Measurements from ENCODE around the gene CPN2. TPM values are rescaled to one million over a fixed set of nuclear protein-coding genes. Genes with fewer than 3 reads are reported as not detected.
A peak's percentile ranks its signal among the peaks of the same experiment; 100 is the strongest.

CPN2 gene
- total and polyA plus RNA-seq, 4 donors: 20.4 to 196 (median 128) TPM

DNA sequence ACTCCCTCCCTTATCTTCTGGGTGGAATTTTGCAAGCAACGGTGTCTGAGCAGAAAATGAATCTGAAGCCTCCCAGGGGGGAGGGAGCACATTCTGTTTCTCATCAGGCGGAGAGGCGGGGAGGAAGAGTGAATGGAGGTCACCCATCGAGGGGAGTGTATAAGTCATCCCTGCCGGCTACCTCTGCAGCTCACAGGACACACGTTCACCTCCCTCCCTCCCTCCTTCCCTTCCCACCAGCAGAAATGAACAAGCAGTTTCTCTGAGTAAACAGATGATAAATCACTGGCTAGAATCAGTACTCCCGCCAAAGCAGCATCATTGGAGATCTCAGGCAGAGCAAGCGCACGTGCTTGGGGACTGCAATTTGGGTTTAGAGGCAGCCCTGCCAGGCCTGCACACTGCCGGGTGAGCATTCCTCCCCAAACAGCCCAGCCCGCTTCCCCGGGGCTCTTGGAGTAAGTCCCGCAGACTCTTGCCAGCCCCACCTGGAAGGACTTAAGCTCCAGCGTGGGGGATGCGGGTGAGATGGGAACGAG, 38.3 kb downstream of the CPN2 start:
- no peaks in the 10 kb centered on the region for H3K9me3 ChIP-seq (ENCODE audit: control insufficient read depth in 4 of 4, low read length in 3 of 4)
- H3K9ac ChIP-seq (ENCODE audit: low read depth in 1 of 2, low read length in 2 of 2): no peak overlapping the region
- H3K27me3 ChIP-seq (ENCODE audit: control insufficient read depth in 4 of 4, insufficient read depth in 4 of 4, low read length in 3 of 4): no peaks in the 10 kb centered on the region
- H3K4me1 ChIP-seq (ENCODE audit: control insufficient read depth in 4 of 4, insufficient read depth in 4 of 4, low read length in 3 of 4): peaks cover 0 to 16% (median 7%) of the 10 kb centered on the region in 4 donors
- H3K4me3 ChIP-seq (ENCODE audit: low read depth in 1 of 3, low read length in 3 of 3): no peak overlapping the region
- no peaks in the 10 kb centered on the region for H3K36me3 ChIP-seq (ENCODE audit: control insufficient read depth in 4 of 4, insufficient read depth in 3 of 4, low read depth in 1 of 4, low read length in 3 of 4)
- DNase-seq (ENCODE audit: low spot score): no peak
- no peak overlapping the region for H3K27ac ChIP-seq (ENCODE audit: low read depth in 1 of 2, low read length in 2 of 2)
- WGBS: 46% methylated on average over 16 of the region's 16 CpGs
- no peak for TF ChIP-seq JUND (IDR thresholded peaks at IDR 0.05)
- TF ChIP-seq, protein P1, sequence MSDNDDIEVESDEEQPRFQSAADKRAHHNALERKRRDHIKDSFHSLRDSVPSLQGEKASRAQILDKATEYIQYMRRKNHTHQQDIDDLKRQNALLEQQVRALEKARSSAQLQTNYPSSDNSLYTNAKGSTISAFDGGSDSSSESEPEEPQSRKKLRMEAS (IDR thresholded peaks at IDR 0.05): no peak
- no peak for TF ChIP-seq SP1 (IDR thresholded peaks at IDR 0.05)
- TF ChIP-seq NR2F2 (IDR thresholded peaks at IDR 0.05): peak; percentile 9
- TF ChIP-seq HNF4G (IDR thresholded peaks at IDR 0.05): no peak
- TF ChIP-seq YY1 (IDR thresholded peaks at IDR 0.05): no peak
- no peak for TF ChIP-seq EGR1 (IDR thresholded peaks at IDR 0.05; ENCODE audit: low read depth in 2 of 2)
- no peak for TF ChIP-seq FOXA1 (IDR thresholded peaks at IDR 0.05)
- TF ChIP-seq HNF4A (conservative IDR thresholded peaks at IDR 0.05): no peak
- TF ChIP-seq RXRA (IDR thresholded peaks at IDR 0.05): no peak
- TF ChIP-seq, protein P2, sequence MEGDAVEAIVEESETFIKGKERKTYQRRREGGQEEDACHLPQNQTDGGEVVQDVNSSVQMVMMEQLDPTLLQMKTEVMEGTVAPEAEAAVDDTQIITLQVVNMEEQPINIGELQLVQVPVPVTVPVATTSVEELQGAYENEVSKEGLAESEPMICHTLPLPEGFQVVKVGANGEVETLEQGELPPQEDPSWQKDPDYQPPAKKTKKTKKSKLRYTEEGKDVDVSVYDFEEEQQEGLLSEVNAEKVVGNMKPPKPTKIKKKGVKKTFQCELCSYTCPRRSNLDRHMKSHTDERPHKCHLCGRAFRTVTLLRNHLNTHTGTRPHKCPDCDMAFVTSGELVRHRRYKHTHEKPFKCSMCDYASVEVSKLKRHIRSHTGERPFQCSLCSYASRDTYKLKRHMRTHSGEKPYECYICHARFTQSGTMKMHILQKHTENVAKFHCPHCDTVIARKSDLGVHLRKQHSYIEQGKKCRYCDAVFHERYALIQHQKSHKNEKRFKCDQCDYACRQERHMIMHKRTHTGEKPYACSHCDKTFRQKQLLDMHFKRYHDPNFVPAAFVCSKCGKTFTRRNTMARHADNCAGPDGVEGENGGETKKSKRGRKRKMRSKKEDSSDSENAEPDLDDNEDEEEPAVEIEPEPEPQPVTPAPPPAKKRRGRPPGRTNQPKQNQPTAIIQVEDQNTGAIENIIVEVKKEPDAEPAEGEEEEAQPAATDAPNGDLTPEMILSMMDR (IDR thresholded peaks at IDR 0.05; ENCODE audit: low read depth, low read length, missing input control): no peak
- TF ChIP-seq, protein P3, sequence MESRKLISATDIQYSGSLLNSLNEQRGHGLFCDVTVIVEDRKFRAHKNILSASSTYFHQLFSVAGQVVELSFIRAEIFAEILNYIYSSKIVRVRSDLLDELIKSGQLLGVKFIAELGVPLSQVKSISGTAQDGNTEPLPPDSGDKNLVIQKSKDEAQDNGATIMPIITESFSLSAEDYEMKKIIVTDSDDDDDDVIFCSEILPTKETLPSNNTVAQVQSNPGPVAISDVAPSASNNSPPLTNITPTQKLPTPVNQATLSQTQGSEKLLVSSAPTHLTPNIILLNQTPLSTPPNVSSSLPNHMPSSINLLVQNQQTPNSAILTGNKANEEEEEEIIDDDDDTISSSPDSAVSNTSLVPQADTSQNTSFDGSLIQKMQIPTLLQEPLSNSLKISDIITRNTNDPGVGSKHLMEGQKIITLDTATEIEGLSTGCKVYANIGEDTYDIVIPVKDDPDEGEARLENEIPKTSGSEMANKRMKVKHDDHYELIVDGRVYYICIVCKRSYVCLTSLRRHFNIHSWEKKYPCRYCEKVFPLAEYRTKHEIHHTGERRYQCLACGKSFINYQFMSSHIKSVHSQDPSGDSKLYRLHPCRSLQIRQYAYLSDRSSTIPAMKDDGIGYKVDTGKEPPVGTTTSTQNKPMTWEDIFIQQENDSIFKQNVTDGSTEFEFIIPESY (IDR thresholded peaks at IDR 0.05): no peak
- TF ChIP-seq, protein P4, sequence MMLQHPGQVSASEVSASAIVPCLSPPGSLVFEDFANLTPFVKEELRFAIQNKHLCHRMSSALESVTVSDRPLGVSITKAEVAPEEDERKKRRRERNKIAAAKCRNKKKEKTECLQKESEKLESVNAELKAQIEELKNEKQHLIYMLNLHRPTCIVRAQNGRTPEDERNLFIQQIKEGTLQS (IDR thresholded peaks at IDR 0.05): no peak
- peak in 1 of 2 donors; percentile 10 for TF ChIP-seq RAD21 (IDR thresholded peaks at IDR 0.05)
- no peak for TF ChIP-seq TAF1 (conservative IDR thresholded peaks at IDR 0.05)

DNA sequence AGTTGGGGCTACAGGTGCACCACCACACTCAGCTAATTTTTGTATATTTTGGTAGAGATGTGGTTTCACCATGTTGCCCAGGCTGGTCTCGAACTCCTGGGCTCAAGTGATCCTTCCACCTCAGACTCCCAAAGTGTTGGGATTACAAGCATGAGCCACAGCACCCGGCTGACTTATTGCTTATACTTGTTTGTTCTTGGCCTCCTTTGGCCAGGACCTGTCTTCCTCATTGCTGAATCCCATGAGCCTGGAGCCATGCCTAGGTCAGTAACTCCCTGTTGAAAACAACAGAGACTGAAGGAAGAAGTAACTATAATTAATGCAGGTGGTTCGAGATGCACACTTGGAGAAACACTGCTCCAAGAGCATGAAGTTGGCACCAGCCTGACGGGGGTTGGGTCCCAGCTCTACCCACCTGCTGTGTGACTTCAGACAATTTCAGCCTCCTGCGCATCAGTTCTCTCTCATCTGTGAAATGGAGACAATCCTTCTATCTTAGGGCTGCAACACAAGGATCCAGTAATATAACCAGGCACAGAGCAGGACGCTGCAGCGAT, 38.9 kb downstream of the CPN2 start:
- Histone ChIP-seq H3K27me3 (ENCODE audit: control insufficient read depth in 4 of 4, insufficient read depth in 4 of 4, low read length in 3 of 4) (no peaks in the 10 kb centered on the region), H3K36me3 (ENCODE audit: control insufficient read depth in 4 of 4, insufficient read depth in 3 of 4, low read depth in 1 of 4, low read length in 3 of 4) (no peaks in the 10 kb centered on the region), H3K4me3 (ENCODE audit: low read depth in 1 of 3, low read length in 3 of 3) (no peak overlapping the region), H3K9ac (ENCODE audit: low read depth in 1 of 2, low read length in 2 of 2) (no peak overlapping the region), H3K27ac (ENCODE audit: low read depth in 1 of 2, low read length in 2 of 2) (no peak overlapping the region), H3K9me3 (ENCODE audit: control insufficient read depth in 4 of 4, low read length in 3 of 4) (no peaks in the 10 kb centered on the region), H3K4me1 (ENCODE audit: control insufficient read depth in 4 of 4, insufficient read depth in 4 of 4, low read length in 3 of 4) (peaks cover 0 to 16% (median 7%) of the 10 kb centered on the region in 4 donors)
- WGBS: 80% methylated on average over 7 of the region's 7 CpGs
- no peak for DNase-seq (ENCODE audit: low spot score)
- TF ChIP-seq FOXA1 (IDR thresholded peaks at IDR 0.05) (no peak), EGR1 (IDR thresholded peaks at IDR 0.05; ENCODE audit: low read depth in 2 of 2) (no peak), TAF1 (conservative IDR thresholded peaks at IDR 0.05) (no peak), YY1 (IDR thresholded peaks at IDR 0.05) (no peak)
- TF ChIP-seq, protein P2 (IDR thresholded peaks at IDR 0.05; ENCODE audit: low read depth, low read length, missing input control): no peak
- TF ChIP-seq, protein P5, sequence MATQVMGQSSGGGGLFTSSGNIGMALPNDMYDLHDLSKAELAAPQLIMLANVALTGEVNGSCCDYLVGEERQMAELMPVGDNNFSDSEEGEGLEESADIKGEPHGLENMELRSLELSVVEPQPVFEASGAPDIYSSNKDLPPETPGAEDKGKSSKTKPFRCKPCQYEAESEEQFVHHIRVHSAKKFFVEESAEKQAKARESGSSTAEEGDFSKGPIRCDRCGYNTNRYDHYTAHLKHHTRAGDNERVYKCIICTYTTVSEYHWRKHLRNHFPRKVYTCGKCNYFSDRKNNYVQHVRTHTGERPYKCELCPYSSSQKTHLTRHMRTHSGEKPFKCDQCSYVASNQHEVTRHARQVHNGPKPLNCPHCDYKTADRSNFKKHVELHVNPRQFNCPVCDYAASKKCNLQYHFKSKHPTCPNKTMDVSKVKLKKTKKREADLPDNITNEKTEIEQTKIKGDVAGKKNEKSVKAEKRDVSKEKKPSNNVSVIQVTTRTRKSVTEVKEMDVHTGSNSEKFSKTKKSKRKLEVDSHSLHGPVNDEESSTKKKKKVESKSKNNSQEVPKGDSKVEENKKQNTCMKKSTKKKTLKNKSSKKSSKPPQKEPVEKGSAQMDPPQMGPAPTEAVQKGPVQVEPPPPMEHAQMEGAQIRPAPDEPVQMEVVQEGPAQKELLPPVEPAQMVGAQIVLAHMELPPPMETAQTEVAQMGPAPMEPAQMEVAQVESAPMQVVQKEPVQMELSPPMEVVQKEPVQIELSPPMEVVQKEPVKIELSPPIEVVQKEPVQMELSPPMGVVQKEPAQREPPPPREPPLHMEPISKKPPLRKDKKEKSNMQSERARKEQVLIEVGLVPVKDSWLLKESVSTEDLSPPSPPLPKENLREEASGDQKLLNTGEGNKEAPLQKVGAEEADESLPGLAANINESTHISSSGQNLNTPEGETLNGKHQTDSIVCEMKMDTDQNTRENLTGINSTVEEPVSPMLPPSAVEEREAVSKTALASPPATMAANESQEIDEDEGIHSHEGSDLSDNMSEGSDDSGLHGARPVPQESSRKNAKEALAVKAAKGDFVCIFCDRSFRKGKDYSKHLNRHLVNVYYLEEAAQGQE (IDR thresholded peaks at IDR 0.05): no peak

All from liver (tissue), 9 donors.